Right kidney (tissue), 1 donor: Measurements from ENCODE around the gene CALHM1.
"Not testable (repeated sequence)": the region's sequence is repeated elsewhere in the genome, so short reads cannot be mapped to it uniquely, and the experiment has no call there.

Source experiments
- DNase-seq: peaks from one replicate; pipeline ENCODE4 v3.0.0-alpha.2; 2016

The CALHM1 gene

GRCh38 chr10:103428989-103429643 is 29.6 kb downstream of the CALHM1 start:
- DNase-seq = no peak

- DNase-seq = no peak
These were observed 30.8 kb downstream of the CALHM1 start for GRCh38 chr10:103427866-103428265.

GRCh38 chr10:103423748-103424147 is 35.0 kb downstream of the CALHM1 start:
- DNase-seq = no peak

- DNase-seq = no peak
These were observed 39.6 kb downstream of the CALHM1 start for GRCh38 chr10:103419101-103419500.

- no peak for DNase-seq
These were observed 41.1 kb downstream of the CALHM1 start for GRCh38 chr10:103417601-103418000.

GRCh38 chr10:103417148-103417469 is 41.6 kb downstream of the CALHM1 start:
- DNase-seq = not testable (repeated sequence)

- DNase-seq = peak; percentile 19
These were observed 42.1 kb downstream of the CALHM1 start for GRCh38 chr10:103416436-103417147.

- no peak for DNase-seq
These were observed 43.1 kb downstream of the CALHM1 start for GRCh38 chr10:103415581-103415980.

- DNase-seq = no peak
These were observed 45.1 kb downstream of the CALHM1 start for GRCh38 chr10:103413564-103413963.
